Lower leg skin (tissue), 4 donors: ENCODE data around the gene C2CD4A. TPM values are rescaled to one million over a fixed set of nuclear protein-coding genes. Genes with fewer than 3 reads are reported as not detected.

ENCODE experiments used
- DNase-seq, 2 donors: peaks; one replicate each; pipeline ENCODE4 v3.0.0-alpha.2; 2019; ENCODE audit warnings: low spot score in 2 of 2
- H3K4me3 ChIP-seq: fragments of 200-600 bp; sonication (generic); 2 replicates; pipeline ENCODE4 v1.5.1; 2017; ENCODE audit warnings: mild to moderate bottlenecking, low read depth; ENCODE audit not compliant: poor library complexity, severe bottlenecking
- CTCF ChIP-seq, 3 donors: fragments of 450-650 bp; IDR thresholded peaks; one replicate each; pipeline ENCODE4 v1.5.1; 2016; ENCODE audit warnings: antibody characterized with exemption in 3 of 3, mild to moderate bottlenecking in 3 of 3, moderate library complexity in 2 of 3
- POLR2A ChIP-seq, 2 donors: fragments of 450-650 bp; IDR thresholded peaks; one replicate each; pipeline ENCODE4 v1.6.1; 2016 to 2017; ENCODE audit warnings: antibody characterized with exemption in 2 of 2, mild to moderate bottlenecking in 1 of 2, moderate library complexity in 1 of 2
- WGBS, 2 donors: methylation state at CpG; one replicate each; pipeline ENCODE4 v1.1.5; 2018; 5-methylcytosine and 5-hydroxymethylcytosine counted together
- intact Hi-C: fragments of 100-400 bp; cut with DNase I; formaldehyde crosslinking; loops from one replicate; pipeline ENCODE4 v1.15.0; 2023; ENCODE audit warnings: low total_unique reads
- total RNA-seq, 4 donors: library from RNA; depleted of rRNA; stranded (reverse); fragments of >200 nt; gene quantifications; one replicate each; pipeline ENCODE4 v1.1.0, GENCODE V29; 2016

Gene C2CD4A
- total RNA-seq, 4 donors from 2014 or later = 0.10 TPM; not detected in 2

- TF ChIP-seq CTCF (IDR thresholded peaks at IDR 0.05) = no peak
- TF ChIP-seq POLR2A (IDR thresholded peaks at IDR 0.05) = no peak
- no peak overlapping the region for H3K4me3 ChIP-seq
- intact Hi-C loops = no loop called here
- WGBS, 2 donors = 70 to 72% methylated on average over 4 of the region's 4 CpGs
- no peak for DNase-seq
Measured at GRCh38 chr15:62085740-62086139, 19.0 kb downstream of the C2CD4A start.

GRCh38 chr15:62087671-62088352 lies 21.0 kb downstream of the C2CD4A start:
- intact Hi-C loops = no loop called here

GRCh38 chr15:62088353-62088693 lies 21.5 kb downstream of the C2CD4A start:
- no peak overlapping the region for H3K4me3 ChIP-seq
- 37 to 45% methylated on average over 1 of the region's 1 CpG for WGBS, 2 donors
- intact Hi-C loops = no loop called here
- DNase-seq = no peak
- TF ChIP-seq CTCF (IDR thresholded peaks at IDR 0.05) (no peak), POLR2A (IDR thresholded peaks at IDR 0.05) (no peak)

More at GRCh38 chr15:62087671-62088352, 21.0 kb downstream of the C2CD4A start:
- WGBS, 2 donors = 18 to 21% methylated on average over 5 of the region's 5 CpGs
- TF ChIP-seq POLR2A (IDR thresholded peaks at IDR 0.05) = no peak
- no peak for TF ChIP-seq CTCF (IDR thresholded peaks at IDR 0.05)
- no peak overlapping the region for H3K4me3 ChIP-seq
- no peak for DNase-seq

- H3K4me3 ChIP-seq = no peak overlapping the region
- TF ChIP-seq CTCF (IDR thresholded peaks at IDR 0.05) (no peak), POLR2A (IDR thresholded peaks at IDR 0.05) (no peak)
- intact Hi-C loops = no loop called here
- WGBS, 2 donors = 50 to 54% methylated on average over 2 of the region's 2 CpGs
- no peak for DNase-seq
Measured at GRCh38 chr15:62089616-62090015, 22.8 kb downstream of the C2CD4A start.

GRCh38 chr15:62090988-62091387 lies 24.2 kb downstream of the C2CD4A start:
- no peak for DNase-seq
- 88 to 89% methylated on average over 7 of the region's 7 CpGs for WGBS, 2 donors
- no peak overlapping the region for H3K4me3 ChIP-seq
- no peak for TF ChIP-seq POLR2A (IDR thresholded peaks at IDR 0.05)
- no peak for TF ChIP-seq CTCF (IDR thresholded peaks at IDR 0.05)
- intact Hi-C loops = no loop called here

- WGBS, 2 donors = 81 to 87% methylated on average over 5 of the region's 5 CpGs
- intact Hi-C loops = no loop called here
- no peak for TF ChIP-seq POLR2A (IDR thresholded peaks at IDR 0.05)
- TF ChIP-seq CTCF (IDR thresholded peaks at IDR 0.05) = no peak
- no peak overlapping the region for H3K4me3 ChIP-seq
- no peak for DNase-seq
Measured at GRCh38 chr15:62093809-62094208, 27.0 kb downstream of the C2CD4A start.
